Thyroid gland (tissue), 4 donors: Measurements from ENCODE around the gene PRSS50.
A peak's percentile ranks its signal among the peaks of the same experiment; 100 is the strongest.

Experiments
- CTCF ChIP-seq, 6 experiments: fragments of 200-600 bp in 3 of 6; fragments of 450-650 bp in 3 of 6; sonication (generic) in 3 of 6; IDR thresholded peaks; one replicate each; pipeline ENCODE4 v1.5.1; 2016 to 2019; ENCODE audit warnings: antibody characterized with exemption in 6 of 6, mild to moderate bottlenecking in 2 of 6, inconsistent platforms in 1 of 6, moderate library complexity in 1 of 6
- POLR2A ChIP-seq, 2 donors: fragments of 450-650 bp; IDR thresholded peaks; one replicate each; pipeline ENCODE4 v1.6.1; 2017; ENCODE audit warnings: antibody characterized with exemption in 2 of 2, mild to moderate bottlenecking in 2 of 2, moderate library complexity in 1 of 2

DNA sequence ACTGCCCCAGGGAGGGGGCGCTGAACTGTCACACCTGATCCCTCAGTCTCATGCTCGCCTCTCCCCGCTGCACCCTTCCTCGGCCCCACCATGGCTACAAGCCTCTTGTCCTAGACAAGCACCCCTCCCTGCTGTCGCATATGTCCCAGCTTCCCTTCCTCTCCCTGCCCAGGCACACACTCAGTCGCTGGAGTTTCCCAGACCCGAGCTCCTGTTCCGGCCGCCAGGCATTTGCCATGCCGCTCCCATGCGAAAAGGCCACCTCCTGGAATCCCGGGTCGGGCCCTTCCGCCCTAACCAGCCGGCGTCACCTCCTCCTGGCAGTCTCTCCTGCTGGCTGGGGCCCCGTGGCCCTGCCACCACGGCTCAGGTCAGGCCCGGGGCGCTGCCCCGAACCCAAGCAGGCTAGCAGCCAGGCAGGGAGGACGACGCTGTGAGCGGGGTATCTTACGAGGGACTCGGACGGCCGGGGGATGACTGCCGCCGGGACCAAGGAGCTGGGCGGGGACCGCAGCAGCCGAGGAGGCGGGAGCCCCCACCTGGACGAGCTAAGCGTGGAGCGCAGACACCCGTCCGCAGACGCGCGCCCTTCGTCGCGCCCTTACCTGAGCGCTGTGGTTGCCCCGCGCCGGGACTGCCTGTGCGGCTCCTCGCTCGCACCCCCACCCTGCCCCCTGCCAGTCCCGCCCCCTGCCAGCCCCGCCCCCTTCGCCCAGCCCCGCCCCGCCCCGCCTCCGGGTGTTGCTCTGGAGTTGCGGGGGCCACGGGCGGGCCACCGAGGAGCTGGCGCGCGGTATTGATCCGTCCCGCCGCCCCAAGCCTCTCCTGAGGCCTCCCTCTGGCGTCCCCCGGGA is 24.4 kb downstream of the PRSS50 start, which contains the start of gene ALS2CL:
- TF ChIP-seq CTCF (IDR thresholded peaks at IDR 0.05) (no peak), POLR2A (IDR thresholded peaks at IDR 0.05) (peak; percentile 21 to 76)
